Islet of Langerhans (tissue), 1 donor: ENCODE results near the gene DSCAML1.

ENCODE experiments used
- FAIRE-seq: peaks from one replicate; lab custom pipeline; 2011; peaks lifted over from hg19 to GRCh38; lab: Jason Lieb, UNC

Gene DSCAML1

GRCh38 chr11:117658809-117659208 is 138.2 kb downstream of the DSCAML1 start:
- no peak for FAIRE-seq

DNA sequence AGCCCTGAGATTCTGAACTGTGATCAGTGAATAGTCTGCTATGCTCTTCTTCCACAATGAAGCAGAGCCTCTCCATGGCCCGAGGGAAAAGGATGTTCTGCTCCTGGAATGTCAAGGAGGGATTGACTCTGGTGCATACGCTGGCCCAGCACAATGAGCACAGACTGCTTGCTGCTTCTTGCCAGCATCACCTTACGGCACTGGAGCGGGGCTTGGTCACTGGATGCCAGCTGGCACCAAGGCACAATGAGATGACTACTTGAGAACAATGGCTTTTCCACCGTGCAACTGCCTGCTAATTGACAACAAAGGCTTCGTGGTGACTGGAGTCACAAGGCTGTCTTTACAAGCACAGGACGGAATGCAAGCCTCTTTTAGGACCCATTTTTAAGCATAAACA is 139.2 kb downstream of the DSCAML1 start:
- no peak for FAIRE-seq

DNA sequence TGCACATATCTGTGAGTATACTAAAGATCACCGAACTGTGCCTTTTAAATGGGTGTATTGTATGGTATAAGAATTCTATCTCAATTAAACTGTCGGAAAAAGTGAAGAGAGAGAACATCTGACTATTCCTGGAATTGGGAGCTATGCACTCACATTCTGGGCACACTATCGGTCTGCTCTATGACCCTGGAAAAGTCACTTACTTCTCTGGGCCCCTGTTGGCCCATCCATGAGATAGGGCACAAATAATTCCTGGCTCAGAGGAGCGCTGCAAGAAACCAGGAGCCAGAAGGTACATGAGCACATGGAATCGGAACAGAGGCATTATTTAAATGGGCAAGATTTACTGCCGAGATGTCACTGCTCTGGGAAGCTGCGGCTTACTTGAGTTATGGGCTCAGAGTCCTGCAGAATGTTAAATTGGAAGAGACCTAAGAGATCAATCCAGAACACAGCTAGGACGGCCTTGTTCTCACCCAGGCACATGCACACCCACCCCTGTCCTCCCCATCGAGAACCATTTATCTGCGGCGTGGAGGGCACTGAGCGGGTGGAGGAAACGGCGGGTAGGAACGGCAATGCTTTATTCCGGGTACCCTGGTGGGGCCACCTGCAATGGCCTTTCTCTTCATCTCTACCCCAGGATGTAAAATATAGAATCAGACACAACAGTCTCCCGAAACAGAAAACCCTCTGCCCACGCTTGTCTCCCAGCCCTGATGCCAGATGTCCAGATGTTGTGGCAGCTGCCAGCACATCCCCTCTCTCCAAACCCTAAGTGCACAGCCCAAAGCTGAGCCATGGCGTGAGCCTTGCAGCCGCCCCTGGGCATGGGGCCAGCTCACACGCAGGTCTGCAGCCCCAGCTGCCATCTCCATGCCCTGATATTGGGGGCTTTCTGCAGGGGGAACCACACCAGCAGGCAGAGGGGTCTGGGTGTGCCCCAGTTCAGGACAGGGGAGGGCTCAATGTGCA is 142.4 kb downstream of the DSCAML1 start:
- no peak for FAIRE-seq

- FAIRE-seq, result no peak
Measured at GRCh38 chr11:117652521-117652920, 144.5 kb downstream of the DSCAML1 start.

DNA sequence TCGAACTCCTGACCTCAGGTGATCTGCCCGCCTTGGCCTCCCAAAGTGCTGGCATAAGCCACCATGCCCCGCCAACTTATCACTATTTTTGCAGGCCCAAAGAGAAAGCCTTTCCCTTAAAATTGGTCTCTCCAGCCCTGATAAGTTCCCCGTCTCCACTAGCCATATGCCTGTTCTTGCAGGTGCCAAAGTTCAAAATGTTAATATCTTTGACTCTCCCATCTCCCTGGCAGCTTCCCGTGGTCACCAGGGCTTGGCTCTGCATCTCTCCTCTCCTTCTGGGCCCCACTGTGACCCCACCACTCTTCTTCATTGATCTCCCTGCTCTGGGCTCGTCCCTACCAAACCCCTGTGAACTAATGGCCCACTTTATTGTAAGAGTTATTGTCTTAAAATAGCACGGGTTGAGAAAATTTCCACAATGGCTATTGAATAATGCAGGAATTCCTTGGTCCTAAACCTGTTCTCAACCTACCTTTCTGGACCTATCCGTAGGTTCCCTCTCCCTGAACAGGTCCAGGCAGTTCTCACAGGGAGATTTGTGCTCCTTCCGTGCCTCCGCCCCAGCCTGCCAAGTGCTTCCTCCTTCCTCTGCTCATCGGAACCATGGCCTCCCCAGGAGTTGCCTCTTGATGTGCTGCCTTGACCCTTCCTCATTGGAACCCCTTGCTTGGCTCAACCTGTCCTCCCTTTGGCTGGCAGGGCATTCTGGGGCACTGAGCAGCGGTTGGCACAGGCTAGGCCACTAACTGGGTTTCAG is 147.5 kb downstream of the DSCAML1 start:
- FAIRE-seq, result no peak

GRCh38 chr11:117647872-117648271 is 149.1 kb downstream of the DSCAML1 start:
- no peak for FAIRE-seq

DNA sequence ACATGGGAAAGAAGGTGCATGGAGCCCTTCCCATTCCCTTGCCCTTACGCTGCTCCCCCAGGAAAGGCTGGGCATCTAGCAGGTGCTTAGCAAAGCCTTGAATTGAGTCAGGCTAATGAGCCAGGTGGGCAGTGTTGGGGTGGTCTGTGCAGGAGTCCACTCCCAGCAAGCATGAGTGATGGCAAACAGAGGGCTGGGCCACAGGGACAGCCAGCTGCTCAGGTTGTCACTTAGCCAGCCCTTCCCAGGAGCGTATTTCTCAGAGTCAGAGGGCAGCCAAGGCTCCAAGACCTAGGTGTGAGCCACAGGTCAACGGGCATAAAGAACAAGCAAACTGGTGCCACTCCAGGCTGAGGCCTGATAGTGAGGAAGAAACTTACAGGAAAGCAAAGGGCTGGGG is 149.8 kb downstream of the DSCAML1 start:
- no peak for FAIRE-seq

GRCh38 chr11:117646411-117646810 is 150.6 kb downstream of the DSCAML1 start:
- no peak for FAIRE-seq

GRCh38 chr11:117644403-117645155 is 152.4 kb downstream of the DSCAML1 start:
- no peak for FAIRE-seq

- no peak for FAIRE-seq
Measured at GRCh38 chr11:117643606-117644300, 153.3 kb downstream of the DSCAML1 start.

DNA sequence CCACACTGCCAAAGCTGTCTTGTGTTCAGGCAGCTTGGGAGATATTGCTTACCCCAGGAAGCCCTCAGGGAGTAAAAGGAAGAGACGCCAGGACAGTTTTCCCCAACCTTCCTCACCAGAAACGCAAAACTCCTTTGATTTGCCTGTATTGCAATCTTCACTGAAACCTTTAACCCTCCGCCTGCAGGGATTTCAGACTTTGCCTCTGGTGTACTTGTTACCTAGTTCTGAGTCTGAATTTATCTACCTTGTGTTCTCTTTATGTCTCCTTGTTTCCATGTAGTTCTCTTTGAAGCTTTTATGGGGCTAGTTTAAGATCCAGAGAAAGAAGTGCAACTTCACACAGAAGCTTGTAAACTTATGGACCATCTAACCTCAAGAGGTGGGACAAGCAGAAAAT is 154.2 kb downstream of the DSCAML1 start:
- FAIRE-seq, result no peak

GRCh38 chr11:117642396-117642795 is 154.6 kb downstream of the DSCAML1 start:
- no peak for FAIRE-seq

- no peak for FAIRE-seq
Measured at GRCh38 chr11:117641008-117641915, 155.8 kb downstream of the DSCAML1 start.

- FAIRE-seq, result no peak
Measured at GRCh38 chr11:117640041-117640440, 157.0 kb downstream of the DSCAML1 start.

DNA sequence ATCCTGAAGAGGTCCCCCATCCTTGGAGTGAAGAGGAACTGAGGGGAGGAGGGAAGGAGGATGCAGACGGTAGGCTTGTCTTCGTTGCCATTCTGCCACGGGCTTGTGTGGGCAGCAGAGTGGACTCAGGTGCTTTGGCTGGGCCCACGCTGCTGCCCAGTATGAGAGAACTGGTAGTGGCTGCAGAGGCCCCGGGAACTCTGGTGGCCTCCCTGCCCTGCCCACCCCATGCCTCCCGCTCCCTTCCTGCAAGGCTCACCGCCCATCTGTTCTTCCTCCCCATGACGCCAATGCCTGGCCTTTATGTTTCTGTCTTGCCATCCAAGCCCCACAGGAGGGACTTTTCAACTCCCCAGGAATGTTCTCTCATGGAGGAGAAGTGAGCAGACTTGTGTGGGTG is 157.4 kb downstream of the DSCAML1 start:
- FAIRE-seq, result no peak

DNA sequence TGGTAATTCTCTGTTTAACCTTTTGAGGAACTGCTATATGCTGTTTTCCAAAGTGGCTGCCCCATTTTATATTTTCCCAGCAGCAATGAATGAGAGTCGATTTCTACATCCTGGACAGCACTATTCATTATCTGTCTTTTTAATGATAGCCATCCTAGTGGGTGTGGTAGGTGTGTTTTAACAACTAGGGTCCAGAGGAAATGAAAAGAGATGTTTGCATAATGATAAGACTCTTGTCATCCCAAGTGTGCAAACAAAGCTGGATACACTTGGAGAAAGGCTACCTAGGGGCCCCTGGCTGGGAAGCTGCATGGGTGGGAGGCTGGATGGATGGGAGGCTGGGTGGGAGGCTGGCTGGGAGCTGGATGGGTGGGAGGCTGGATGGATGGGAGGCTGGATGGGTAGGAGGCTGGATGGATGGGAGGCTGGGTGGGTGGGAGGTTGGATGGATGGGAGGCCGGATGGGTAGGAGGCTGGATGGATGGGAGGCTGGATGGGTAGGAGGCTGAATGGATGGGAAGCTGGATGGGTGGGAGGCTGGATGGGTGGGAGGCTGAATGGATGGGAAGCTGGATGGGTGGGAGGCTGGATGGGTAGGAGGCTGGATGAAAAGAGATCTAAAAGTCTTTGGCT is 158.0 kb downstream of the DSCAML1 start:
- no peak for FAIRE-seq

GRCh38 chr11:117634756-117635603 is 162.0 kb downstream of the DSCAML1 start:
- FAIRE-seq, result no peak

GRCh38 chr11:117633976-117634755 is 162.8 kb downstream of the DSCAML1 start:
- FAIRE-seq, result no peak
